HL-60/S4 (cell line): ENCODE data around the gene IL12RB2.

ENCODE experiments used
- in situ Hi-C: fragments of 300-500 bp; cut with MboI; formaldehyde crosslinking; loops from 2 replicates; pipeline ENCODE4 v1.14.3; 2022; ENCODE audit warnings: low sequenced_read_pairs

Gene IL12RB2

GRCh38 chr1:67308136-67308535, 463 bp downstream of the IL12RB2 start:
- in situ Hi-C loops, result no loop called here

DNA sequence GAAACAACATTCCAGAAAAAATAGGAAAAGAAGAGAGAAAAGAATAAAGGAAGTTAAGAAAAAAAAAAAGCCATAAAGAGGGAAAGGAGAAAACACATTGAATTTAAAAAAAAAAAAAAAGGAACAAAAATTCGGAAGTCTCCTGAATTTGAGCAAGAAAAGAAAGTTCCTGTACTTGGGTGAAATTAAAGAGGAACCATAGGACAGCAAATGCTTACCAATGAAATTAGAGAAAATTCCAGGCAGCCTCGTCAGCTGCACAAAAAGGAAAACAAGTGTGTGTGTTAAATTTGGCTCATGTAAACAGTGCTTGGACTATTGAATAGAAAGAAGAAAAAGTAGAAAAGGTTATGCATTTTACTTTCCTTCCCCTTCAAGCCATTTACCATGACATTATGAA, 4.9 kb downstream of the IL12RB2 start:
- in situ Hi-C loops, result no loop called here

- in situ Hi-C loops, result no loop called here
These were observed 6.4 kb downstream of the IL12RB2 start for GRCh38 chr1:67313934-67314671.

DNA sequence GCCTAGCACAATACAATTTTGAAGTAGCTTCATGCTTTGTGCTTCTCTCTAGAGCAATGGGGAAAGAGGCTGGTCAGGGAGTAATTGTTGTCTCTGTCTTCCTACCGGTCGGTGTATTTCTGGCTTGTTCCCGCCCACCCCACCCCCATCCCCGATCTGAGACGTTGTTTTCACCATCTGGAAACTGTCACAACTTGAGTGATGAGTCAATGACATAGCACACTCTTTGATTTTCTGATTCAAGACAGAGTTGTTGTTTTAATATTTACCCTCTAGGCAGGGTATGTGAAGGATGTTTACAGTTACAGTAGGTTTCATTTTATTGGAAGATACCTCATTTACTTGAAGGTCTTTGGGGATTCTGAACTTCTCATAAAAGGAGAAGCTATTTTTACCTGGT, 7.0 kb downstream of the IL12RB2 start:
- in situ Hi-C loops, result no loop called here

GRCh38 chr1:67316180-67316902, 8.7 kb downstream of the IL12RB2 start:
- in situ Hi-C loops, result no loop called here

DNA sequence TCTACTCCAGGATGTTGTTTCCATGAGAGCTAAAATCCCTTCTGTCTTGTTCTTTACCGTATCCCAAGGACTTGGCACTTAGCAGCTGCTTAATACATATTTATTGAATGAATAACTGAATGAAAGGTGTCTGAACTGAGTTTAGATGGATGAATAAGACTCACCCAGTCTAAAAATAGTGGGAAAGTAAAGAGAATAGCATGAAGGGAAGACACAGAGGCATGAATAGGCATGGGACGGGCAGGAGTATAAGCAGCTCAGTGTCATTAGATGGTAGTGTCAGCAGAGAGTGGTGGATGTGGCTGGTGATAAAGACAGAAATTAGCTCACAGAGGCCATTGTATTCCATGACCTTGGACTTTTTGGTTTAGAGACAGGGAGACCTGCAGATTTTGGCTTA, 9.2 kb downstream of the IL12RB2 start:
- in situ Hi-C loops, result no loop called here

GRCh38 chr1:67317803-67318202, 10.1 kb downstream of the IL12RB2 start:
- in situ Hi-C loops, result no loop called here

DNA sequence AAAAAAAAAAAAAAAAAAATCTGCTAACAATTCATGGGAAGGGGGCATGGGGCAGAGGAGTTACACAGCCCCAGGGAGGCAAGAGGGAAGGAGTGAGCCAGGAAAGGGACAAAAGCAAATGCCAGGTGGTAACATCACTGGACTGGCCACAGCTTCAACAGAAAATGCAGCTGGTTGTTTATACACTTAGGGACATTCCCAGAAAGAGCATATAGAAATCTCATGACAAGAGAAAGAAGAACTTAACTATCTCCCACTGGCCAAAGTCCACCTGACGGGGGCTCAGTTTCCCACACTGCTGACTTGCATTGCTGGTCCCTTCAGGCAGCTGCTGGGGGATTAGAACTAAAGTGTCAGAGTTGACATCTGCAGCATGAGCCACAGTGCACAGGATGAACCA, 14.8 kb downstream of the IL12RB2 start:
- in situ Hi-C loops, result no loop called here

DNA sequence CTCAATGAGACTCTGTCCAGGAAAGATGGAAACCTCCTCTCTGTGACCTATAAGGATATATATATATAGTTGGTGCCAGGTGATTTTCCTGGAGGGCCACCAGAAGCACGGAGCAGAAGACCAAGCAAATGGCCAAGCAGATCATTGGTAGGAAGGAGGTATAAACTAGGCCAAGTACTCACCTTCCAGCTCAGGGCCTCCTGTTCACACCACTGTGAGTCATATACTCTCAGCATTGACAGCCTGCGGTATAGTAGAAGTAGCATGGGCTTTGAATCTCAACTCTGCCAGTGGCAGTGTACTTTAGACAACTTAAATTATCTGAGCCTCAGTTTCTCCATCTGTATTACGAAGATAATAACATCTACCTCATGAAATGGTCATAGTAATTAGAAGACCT, 15.4 kb downstream of the IL12RB2 start:
- in situ Hi-C loops, result no loop called here

GRCh38 chr1:67324068-67324467, 16.4 kb downstream of the IL12RB2 start:
- in situ Hi-C loops, result no loop called here

DNA sequence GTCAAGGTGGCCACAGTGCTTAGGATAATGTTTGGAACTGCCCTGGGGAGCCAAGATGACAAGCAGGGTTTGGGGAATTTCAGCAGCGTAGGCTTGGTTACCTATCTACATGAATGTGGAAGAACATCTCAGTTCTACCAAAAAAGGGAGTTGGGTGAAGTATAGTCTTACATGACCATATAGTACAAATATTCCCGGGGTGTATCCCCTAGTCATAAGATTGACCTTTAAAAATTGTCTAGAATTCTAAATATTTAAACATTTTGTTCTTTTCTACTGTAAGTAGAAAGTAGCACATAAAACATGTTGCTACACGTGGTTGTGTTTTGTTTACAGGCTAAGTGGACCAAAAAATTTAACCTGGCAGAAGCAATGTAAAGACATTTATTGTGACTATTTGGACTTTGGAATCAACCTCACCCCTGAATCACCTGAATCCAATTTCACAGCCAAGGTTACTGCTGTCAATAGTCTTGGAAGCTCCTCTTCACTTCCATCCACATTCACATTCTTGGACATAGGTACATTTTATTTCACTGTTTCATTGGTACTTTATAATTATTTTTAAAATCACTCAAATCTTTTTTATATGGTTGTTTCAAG, 20.3 kb downstream of the IL12RB2 start:
- in situ Hi-C loops, result no loop called here

DNA sequence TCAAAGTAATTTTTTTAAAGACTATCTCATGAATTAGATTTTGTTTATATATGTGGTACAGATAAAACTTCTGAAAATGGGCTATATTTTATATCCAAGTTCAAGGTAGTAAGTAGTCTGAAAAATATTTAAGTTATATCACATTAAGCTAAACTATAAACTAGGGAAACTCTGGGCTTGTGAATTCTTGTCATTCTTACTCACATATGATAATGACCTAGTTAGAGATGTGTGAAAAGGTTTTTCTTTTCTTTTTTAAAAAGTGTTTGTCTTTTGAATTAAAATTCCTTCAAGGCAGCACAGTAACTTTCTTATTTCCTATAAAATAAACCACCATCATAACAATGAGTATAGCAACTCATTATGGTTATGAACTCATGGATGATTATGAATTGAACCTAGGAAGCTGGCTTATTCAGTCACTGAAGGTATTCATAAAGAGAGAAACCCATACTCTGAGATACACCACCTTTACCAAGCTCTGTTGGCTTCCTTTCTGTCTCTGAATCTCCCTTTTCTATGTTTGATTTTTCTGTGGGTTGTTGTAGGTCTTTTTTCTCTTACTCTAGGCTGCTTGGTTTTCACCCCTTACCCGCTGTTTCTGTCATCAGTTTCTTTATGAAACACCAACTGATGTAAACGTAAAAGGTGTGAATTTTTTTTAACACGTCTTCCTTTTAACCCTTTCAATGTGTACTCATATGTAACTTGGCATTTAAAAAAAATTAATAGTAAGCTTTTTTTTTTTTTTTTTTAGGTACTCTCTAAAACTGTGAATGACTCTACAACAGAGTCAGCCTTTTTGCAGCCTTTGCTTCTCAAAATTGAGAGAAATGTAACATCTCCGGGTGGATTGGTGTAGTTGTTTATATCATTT, 25.2 kb downstream of the IL12RB2 start:
- in situ Hi-C loops, result no loop called here

GRCh38 chr1:67333603-67334002, 25.9 kb downstream of the IL12RB2 start:
- in situ Hi-C loops, result no loop called here

DNA sequence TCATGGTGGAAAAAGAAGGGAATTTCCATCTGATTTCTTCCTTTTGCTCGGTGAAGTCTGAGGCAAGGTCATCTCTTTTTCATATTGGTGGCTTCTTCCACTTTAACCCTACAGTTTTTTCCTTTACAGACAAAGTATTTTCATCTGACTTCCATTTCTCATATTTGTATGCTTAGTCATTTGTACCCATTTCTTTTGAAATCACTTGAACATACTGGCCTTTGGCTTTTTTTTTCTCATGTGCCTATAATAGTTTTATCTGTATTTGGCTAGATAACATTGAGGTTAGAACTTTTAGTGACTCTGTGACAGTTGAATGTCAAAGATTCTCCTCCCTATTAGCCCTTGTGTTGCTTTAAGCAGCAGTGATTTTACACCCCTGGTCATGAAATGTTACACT, 27.7 kb downstream of the IL12RB2 start:
- in situ Hi-C loops, result no loop called here

- in situ Hi-C loops, result no loop called here
These were observed 28.5 kb downstream of the IL12RB2 start for GRCh38 chr1:67336157-67336556.

DNA sequence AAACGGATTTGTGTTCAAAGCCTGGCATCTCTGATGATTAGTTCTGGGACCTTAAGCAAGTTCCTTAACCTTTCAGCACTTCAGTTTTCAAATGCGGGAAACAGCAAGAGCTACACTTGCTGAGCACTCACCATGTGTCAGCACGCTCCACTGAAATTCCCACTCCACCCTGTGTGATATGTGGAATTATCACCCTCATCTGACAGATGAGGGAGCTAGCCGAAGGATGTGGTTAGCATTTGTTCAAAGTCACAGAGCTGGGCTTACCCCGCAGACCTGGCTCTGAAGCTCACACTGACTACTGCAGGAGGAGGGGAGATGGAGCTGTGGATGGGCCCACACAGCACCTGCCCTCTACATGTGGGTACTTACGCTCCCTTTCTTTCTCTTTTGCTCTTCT, 29.1 kb downstream of the IL12RB2 start:
- in situ Hi-C loops, result no loop called here

DNA sequence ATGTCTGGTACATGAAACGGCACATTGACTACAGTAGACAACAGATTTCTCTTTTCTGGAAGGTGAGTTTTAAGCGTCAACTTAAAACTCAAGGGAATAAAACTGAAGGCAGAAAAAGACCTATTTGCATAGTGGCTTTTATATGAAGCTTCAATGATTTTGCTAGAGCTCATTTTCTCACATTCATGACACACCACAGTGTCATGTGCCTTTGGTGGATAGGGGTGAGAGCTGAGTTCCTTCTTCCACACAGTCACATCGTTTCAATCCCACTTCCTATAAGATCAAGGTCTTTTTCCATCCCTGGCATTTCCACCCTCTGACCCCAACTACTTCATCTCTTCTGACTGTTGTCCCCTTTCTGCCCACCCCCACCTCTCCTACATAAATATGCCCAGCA, 31.0 kb downstream of the IL12RB2 start:
- in situ Hi-C loops, result no loop called here

GRCh38 chr1:67339623-67340343, 32.1 kb downstream of the IL12RB2 start:
- in situ Hi-C loops, result no loop called here

DNA sequence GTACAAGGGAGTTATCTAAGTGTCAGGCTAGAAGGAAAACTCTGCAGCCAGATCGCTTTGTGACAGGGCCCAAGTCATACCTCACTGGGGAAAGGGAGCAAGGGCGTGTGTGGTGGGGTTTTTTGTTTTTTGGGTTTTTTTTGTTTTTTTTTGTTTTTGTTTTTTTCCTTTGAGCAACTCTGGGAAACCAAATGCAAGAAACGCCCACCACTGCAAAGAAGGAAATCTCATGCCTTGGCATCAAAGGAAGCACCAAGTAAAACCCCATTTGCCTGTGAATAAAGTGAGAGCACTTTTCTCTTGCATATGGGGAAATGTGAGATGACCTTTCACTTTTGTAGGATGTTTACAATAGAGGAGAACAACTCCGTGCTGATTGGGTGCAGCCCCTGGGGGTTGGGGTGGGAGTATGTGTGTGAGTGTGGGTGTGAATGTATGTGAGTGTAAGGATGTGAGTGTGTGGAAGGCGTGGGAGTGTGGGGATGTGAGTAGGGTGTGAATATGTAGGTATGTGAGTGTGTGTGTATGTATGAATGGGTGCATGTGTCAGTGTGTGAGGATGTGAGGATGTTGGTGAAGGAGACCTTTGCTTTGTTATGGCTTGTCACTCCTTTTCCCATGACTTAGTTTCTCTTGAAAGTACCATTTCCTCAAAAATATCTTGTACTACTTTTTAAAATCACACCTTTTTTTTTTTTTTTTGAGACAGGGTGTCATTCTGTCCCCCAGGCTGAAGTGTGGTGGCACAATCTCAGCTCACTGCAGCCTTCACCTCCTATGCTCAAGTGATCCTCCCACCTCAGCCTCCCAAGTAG, 34.6 kb downstream of the IL12RB2 start:
- in situ Hi-C loops, result no loop called here

GRCh38 chr1:67345556-67345955, 37.9 kb downstream of the IL12RB2 start:
- in situ Hi-C loops, result no loop called here
